D721Med (cell line): ENCODE results near the gene VPS8.
"Not testable (repeated sequence)": the region's sequence is repeated elsewhere in the genome, so short reads cannot be mapped to it uniquely, and the experiment has no call there.

Source experiments
- DNase-seq: peaks from one replicate; pipeline ENCODE4 v3.0.0; 2011; ENCODE audit warnings: low spot score; ENCODE audit not compliant: insufficient read length
- FAIRE-seq: peaks from 2 replicates; lab custom pipeline; 2011; peaks lifted over from hg19 to GRCh38; lab: Jason Lieb, UNC
- CTCF ChIP-seq: IDR thresholded peaks from 2 replicates; pipeline ENCODE4 v1.5.1; 2012; ENCODE audit warnings: mild to moderate bottlenecking, control low read depth; ENCODE audit not compliant: insufficient read depth; ENCODE audit errors: missing control alignments

Gene VPS8

GRCh38 chr3:184952671-184953070 lies 140.7 kb downstream of the VPS8 start:
- FAIRE-seq (no peak), DNase-seq (no peak)
- TF ChIP-seq CTCF: no peak

GRCh38 chr3:184953401-184953800 lies 141.4 kb downstream of the VPS8 start:
- DNase-seq (no peak), FAIRE-seq (no peak)
- TF ChIP-seq CTCF: no peak

GRCh38 chr3:184954251-184954650 lies 142.3 kb downstream of the VPS8 start:
- FAIRE-seq: no peak
- no peak for TF ChIP-seq CTCF

GRCh38 chr3:184954851-184955250 lies 142.9 kb downstream of the VPS8 start:
- FAIRE-seq, DNase-seq: not testable (repeated sequence)

More at GRCh38 chr3:184954251-184954650, 142.3 kb downstream of the VPS8 start:
- DNase-seq: no peak

- no peak for TF ChIP-seq CTCF
- DNase-seq (no peak), FAIRE-seq (no peak)
Observed at GRCh38 chr3:184965639-184966430, 153.9 kb downstream of the VPS8 start.

- no peak for DNase-seq
Observed at GRCh38 chr3:184968115-184968514, 156.1 kb downstream of the VPS8 start.

GRCh38 chr3:184970186-184970585 lies 158.2 kb downstream of the VPS8 start:
- DNase-seq: no peak
- FAIRE-seq: no peak
- TF ChIP-seq CTCF: no peak

More at GRCh38 chr3:184968115-184968514, 156.1 kb downstream of the VPS8 start:
- no peak for TF ChIP-seq CTCF
- FAIRE-seq: no peak
